NOMO-1 treated with DMSO at 0.1 percent for 48 hours (cell line): ENCODE results near the gene OTUD4.
A peak's percentile ranks its signal among the peaks of the same experiment; 100 is the strongest.

Source experiments
- DNase-seq: peaks from one replicate; lab custom pipeline; 2025; ENCODE audit not compliant: unreplicated experiment; lab: John Stamatoyannopoulos, UW

OTUD4 gene

GRCh38 chr4:145130788-145131399 lies 49.5 kb downstream of the OTUD4 start:
- DNase-seq = no peak

DNA sequence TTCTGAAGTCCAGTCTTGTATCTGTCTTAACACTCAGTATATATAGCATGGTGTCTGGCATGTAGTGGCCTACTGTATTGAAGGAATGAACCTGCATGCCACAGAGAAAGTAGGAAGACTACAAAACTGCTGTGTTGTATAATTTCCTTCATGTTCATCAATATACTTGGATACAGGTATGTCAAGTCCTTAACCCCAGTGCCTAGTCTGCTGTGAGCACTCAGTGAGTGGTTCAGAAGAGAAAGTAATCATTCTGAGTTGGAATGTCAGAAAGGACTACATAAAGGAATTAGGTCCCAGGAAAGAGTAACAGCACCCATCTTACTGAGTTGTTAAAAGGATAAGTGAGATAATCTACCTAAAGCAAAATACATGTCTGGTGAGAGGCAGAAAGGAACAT lies 50.3 kb downstream of the OTUD4 start:
- no peak for DNase-seq

GRCh38 chr4:145125396-145125795 lies 55.0 kb downstream of the OTUD4 start:
- no peak for DNase-seq

GRCh38 chr4:145108128-145108527 lies 72.3 kb downstream of the OTUD4 start:
- no peak for DNase-seq

- DNase-seq = no peak
These were observed 73.3 kb downstream of the OTUD4 start for GRCh38 chr4:145107126-145107525.

DNA sequence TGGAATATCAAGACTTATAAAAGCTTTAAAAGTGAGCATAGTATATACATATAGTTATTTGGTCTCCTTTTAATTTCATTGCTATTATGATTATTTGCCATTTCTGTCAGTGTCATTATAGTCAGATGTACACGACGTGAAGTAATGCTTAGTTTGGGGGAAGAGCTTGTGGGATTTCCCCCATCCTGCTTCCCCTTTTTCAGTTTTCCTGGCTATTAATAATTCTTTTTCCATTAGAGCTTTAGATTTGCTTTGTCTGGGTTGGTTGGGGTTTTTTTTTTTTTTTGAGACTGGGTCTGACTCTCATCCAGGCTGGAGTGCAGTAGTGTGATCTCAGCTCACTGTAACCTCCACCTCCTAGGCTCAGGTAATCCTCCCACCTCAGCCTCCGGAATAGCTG lies 76.9 kb downstream of the OTUD4 start:
- no peak for DNase-seq

DNA sequence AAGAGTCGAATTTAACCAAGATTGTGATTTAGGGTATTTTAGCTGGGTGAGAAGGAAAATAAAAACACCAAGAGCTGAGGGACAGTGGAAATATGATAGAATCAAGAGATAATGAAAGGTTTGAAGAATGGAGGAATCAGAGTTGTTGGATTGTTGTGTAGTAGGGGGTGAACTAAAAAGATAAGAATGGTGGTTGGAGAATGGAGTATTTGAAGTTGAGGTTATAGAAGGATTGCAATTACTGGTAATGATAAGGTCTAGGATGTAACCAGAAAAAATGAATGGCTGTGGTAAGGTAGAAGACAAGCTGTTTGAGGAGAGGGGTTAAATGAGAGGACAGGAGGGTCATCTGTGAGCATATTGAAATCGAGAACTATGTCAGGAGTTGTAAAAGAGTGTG lies 77.8 kb downstream of the OTUD4 start:
- no peak for DNase-seq

- DNase-seq = no peak
These were observed 79.3 kb downstream of the OTUD4 start for GRCh38 chr4:145101091-145101490.

GRCh38 chr4:145099653-145100052 lies 80.7 kb downstream of the OTUD4 start:
- DNase-seq = peak; percentile 63

- DNase-seq = peak; percentile 55
These were observed 81.7 kb downstream of the OTUD4 start for GRCh38 chr4:145098675-145099037.

GRCh38 chr4:145097821-145098674 lies 82.3 kb downstream of the OTUD4 start, which contains the start of the genes ABCE1 and ANAPC10:
Gene ABCE1 (plus strand): TSS chr4:145098311. CDS start chr4:145104413, 6,102 bp downstream.
Gene ANAPC10 (minus strand): TSS chr4:145098196. CDS start chr4:145096099, 2,097 bp downstream.
- peak; percentile 95 for DNase-seq

GRCh38 chr4:145097331-145097820 lies 83.0 kb downstream of the OTUD4 start:
- DNase-seq = no peak

GRCh38 chr4:145093638-145094037 lies 86.8 kb downstream of the OTUD4 start:
- DNase-seq = no peak

- no peak for DNase-seq
These were observed 90.0 kb downstream of the OTUD4 start for GRCh38 chr4:145090380-145090779.

- DNase-seq = no peak
These were observed 96.3 kb downstream of the OTUD4 start for GRCh38 chr4:145083891-145084605.
